ENCODE data around the gene CSF3R. TPM values are rescaled to one million over a fixed set of nuclear protein-coding genes. Genes with fewer than 3 reads are reported as not detected.

CSF3R gene
- total RNA-seq, 3 donors from 2014 or later (not counting 1 experiment from before 2014, with no cell fraction given): 5.7 to 74.9 (median 11.7) TPM

DNA sequence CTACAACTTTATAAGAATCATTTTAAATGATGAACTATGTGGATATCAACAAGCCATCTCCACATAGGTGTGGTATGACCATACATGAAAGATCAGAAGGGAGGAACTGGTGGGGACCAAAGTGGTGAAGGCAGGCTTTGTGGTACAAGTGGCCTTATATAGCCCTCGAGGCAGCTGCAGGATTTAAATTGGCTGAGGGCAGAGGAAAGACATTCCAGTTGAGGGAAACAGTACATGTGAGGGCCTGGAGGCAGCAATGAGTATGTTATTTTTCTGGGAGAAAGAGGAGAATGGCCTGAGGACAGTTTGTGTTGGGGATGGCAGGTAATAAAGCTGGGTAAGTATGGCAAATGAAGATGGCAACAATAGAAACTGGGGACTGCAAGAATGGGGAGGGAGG is 49.6 kb downstream of the CSF3R start:
- DNase-seq (no peak), ATAC-seq (no peak)
- Histone ChIP-seq H3K4me3 (ENCODE audit: low read length) (no peak overlapping the region), H3K4me1 (ENCODE audit: control insufficient read depth, insufficient read depth, low read length) (no peaks in the 10 kb centered on the region), H3K36me3 (ENCODE audit: control insufficient read depth, insufficient read depth, low read length) (no peaks in the 10 kb centered on the region), H3K27ac (ENCODE audit: low read length) (no peak overlapping the region), H3K27me3 (ENCODE audit: control insufficient read depth, insufficient read depth, low read length) (no peaks in the 10 kb centered on the region), H3K9me3 (ENCODE audit: control insufficient read depth, insufficient read depth, low read length) (no peaks in the 10 kb centered on the region)
- TF ChIP-seq, protein P1, sequence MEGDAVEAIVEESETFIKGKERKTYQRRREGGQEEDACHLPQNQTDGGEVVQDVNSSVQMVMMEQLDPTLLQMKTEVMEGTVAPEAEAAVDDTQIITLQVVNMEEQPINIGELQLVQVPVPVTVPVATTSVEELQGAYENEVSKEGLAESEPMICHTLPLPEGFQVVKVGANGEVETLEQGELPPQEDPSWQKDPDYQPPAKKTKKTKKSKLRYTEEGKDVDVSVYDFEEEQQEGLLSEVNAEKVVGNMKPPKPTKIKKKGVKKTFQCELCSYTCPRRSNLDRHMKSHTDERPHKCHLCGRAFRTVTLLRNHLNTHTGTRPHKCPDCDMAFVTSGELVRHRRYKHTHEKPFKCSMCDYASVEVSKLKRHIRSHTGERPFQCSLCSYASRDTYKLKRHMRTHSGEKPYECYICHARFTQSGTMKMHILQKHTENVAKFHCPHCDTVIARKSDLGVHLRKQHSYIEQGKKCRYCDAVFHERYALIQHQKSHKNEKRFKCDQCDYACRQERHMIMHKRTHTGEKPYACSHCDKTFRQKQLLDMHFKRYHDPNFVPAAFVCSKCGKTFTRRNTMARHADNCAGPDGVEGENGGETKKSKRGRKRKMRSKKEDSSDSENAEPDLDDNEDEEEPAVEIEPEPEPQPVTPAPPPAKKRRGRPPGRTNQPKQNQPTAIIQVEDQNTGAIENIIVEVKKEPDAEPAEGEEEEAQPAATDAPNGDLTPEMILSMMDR (IDR thresholded peaks at IDR 0.05): no peak
- Mint-ChIP-seq H3K36me3 (no peaks in the 10 kb centered on the region), H3K27me3 (ENCODE audit: low read depth in 2 of 2) (no peaks in the 10 kb centered on the region), H3K4me1 (no peaks in the 10 kb centered on the region), H3K9me3 (no peaks in the 10 kb centered on the region), H3K4me3 (no peak overlapping the region), H3K27ac (no peak overlapping the region)
- 10% methylated on average over 1 of the region's 1 CpG for WGBS (ENCODE audit: insufficient coverage)
- intact Hi-C loops (cut with micrococcal nuclease): no loop called here

DNA sequence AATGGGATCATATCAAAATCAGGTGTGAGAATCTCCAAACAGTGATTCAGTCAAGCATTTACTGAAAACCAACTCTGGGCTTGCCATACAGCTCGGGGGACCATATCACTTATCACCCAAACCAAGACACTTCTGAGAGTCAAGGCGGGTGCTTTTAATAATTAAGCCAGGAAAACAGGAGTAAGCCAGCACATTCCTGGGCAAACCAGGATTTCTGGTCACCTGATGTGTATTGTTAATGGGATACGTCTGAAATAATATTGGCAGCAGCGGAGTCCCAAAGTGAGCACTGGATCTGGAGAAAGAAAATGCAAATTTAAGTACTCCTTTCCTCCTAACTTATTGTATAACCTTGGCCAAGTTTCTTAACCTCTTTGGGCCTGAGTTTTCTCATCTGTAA is 50.1 kb downstream of the CSF3R start:
- Mint-ChIP-seq H3K4me1 (no peaks in the 10 kb centered on the region), H3K36me3 (no peaks in the 10 kb centered on the region), H3K9me3 (no peaks in the 10 kb centered on the region), H3K4me3 (no peak overlapping the region), H3K27ac (no peak overlapping the region), H3K27me3 (ENCODE audit: low read depth in 2 of 2) (no peaks in the 10 kb centered on the region)
- DNase-seq (no peak), ATAC-seq (no peak)
- 91% methylated on average over 4 of the region's 4 CpGs for WGBS (ENCODE audit: insufficient coverage)
- Histone ChIP-seq H3K27ac (ENCODE audit: low read length) (no peak overlapping the region), H3K9me3 (ENCODE audit: control insufficient read depth, insufficient read depth, low read length) (no peaks in the 10 kb centered on the region), H3K27me3 (ENCODE audit: control insufficient read depth, insufficient read depth, low read length) (no peaks in the 10 kb centered on the region), H3K4me3 (ENCODE audit: low read length) (no peak overlapping the region), H3K36me3 (ENCODE audit: control insufficient read depth, insufficient read depth, low read length) (no peaks in the 10 kb centered on the region), H3K4me1 (ENCODE audit: control insufficient read depth, insufficient read depth, low read length) (no peaks in the 10 kb centered on the region)
- intact Hi-C loops (cut with micrococcal nuclease): no loop called here
- TF ChIP-seq, protein P1 (IDR thresholded peaks at IDR 0.05): no peak

DNA sequence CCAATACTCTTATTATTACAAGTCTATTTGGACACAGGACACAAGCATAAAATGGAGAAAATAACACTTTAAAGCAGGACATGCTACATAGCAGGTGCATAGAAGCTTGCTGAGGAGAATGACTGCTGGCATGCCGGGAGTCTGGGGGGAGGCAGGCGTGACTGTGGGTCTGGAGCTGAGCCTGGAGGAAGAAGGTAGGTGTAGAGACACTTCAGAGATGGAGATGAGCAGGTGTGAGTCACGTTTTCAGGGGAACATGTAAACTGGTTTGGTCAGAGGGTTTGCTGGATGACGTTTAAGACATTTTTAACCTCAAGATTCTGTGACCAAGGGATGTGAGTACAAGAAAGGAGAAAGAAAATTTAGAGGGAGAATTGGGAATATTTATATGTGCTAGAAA is 56.9 kb downstream of the CSF3R start:
- Histone ChIP-seq H3K36me3 (ENCODE audit: control insufficient read depth, insufficient read depth, low read length) (no peaks in the 10 kb centered on the region), H3K27me3 (ENCODE audit: control insufficient read depth, insufficient read depth, low read length) (no peaks in the 10 kb centered on the region), H3K9me3 (ENCODE audit: control insufficient read depth, insufficient read depth, low read length) (no peaks in the 10 kb centered on the region), H3K4me1 (ENCODE audit: control insufficient read depth, insufficient read depth, low read length) (peaks cover 3% of the 10 kb centered on the region), H3K4me3 (ENCODE audit: low read length) (no peak overlapping the region), H3K27ac (ENCODE audit: low read length) (no peak overlapping the region)
- ATAC-seq: no peak
- H3K4me1 Mint-ChIP-seq: peaks cover 7 to 9% of the 10 kb centered on the region in 2 donors
- H3K27ac Mint-ChIP-seq: no peak overlapping the region
- TF ChIP-seq, protein P1 (IDR thresholded peaks at IDR 0.05): no peak
- H3K27me3 Mint-ChIP-seq (ENCODE audit: low read depth in 2 of 2): no peaks in the 10 kb centered on the region
- no peak overlapping the region for H3K4me3 Mint-ChIP-seq
- no peak for DNase-seq
- intact Hi-C loops (cut with micrococcal nuclease): no loop called here
- no peaks in the 10 kb centered on the region for H3K9me3 Mint-ChIP-seq
- H3K36me3 Mint-ChIP-seq: no peaks in the 10 kb centered on the region
- 81% methylated on average over 4 of the region's 4 CpGs for WGBS (ENCODE audit: insufficient coverage)

DNA sequence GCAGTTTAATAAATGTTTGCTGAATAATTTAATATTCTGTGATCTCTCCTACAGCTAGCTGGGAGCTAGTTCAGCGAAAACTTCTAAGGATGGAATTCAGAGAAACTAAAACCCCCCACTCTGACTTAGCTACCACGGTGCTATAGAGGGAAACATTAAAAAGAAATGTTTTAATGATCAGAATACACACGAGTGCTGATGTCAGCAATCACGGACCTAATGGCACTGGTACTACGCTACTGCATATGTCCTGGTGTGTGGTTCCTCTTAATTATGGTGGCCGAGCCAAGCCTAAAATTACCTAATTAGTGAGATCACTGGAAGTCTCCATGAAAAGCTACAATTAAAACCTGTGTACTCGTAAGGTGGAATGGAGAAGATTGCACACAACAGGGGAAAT is 61.1 kb downstream of the CSF3R start:
- ATAC-seq: no peak

More for the DNA sequence above, 61.1 kb downstream of the CSF3R start:
- Mint-ChIP-seq H3K36me3 (no peaks in the 10 kb centered on the region), H3K27ac (peak overlapping the region in 1 of 2 donors; percentile 70), H3K4me1 (peaks cover 11 to 13% of the 10 kb centered on the region in 2 donors), H3K27me3 (ENCODE audit: low read depth in 2 of 2) (no peaks in the 10 kb centered on the region), H3K9me3 (no peaks in the 10 kb centered on the region), H3K4me3 (no peak overlapping the region)
- TF ChIP-seq, protein P1 (IDR thresholded peaks at IDR 0.05): no peak
- Histone ChIP-seq H3K4me3 (ENCODE audit: low read length) (no peak overlapping the region), H3K27me3 (ENCODE audit: control insufficient read depth, insufficient read depth, low read length) (no peaks in the 10 kb centered on the region), H3K4me1 (ENCODE audit: control insufficient read depth, insufficient read depth, low read length) (peaks cover 5% of the 10 kb centered on the region), H3K9me3 (ENCODE audit: control insufficient read depth, insufficient read depth, low read length) (no peaks in the 10 kb centered on the region), H3K27ac (ENCODE audit: low read length) (no peak overlapping the region), H3K36me3 (ENCODE audit: control insufficient read depth, insufficient read depth, low read length) (no peaks in the 10 kb centered on the region)
- WGBS (ENCODE audit: insufficient coverage): 77% methylated on average over 6 of the region's 7 CpGs
- DNase-seq: no peak
- intact Hi-C loops (cut with micrococcal nuclease): loop anchor here (2.0 kb wide), 1 partner anchor 323 kb away; no protein-coding TSS in a partner anchor
